ENCODE data around the gene C9orf152. TPM values are rescaled to one million over a fixed set of nuclear protein-coding genes. Genes with fewer than 3 reads are reported as not detected.
"Not testable (repeated sequence)": the region's sequence is repeated elsewhere in the genome, so short reads cannot be mapped to it uniquely, and the experiment has no call there.

C9orf152 gene
- total and polyA plus RNA-seq, 2 donors from 2014 or later, result 1.8 TPM; not detected in 1

DNA sequence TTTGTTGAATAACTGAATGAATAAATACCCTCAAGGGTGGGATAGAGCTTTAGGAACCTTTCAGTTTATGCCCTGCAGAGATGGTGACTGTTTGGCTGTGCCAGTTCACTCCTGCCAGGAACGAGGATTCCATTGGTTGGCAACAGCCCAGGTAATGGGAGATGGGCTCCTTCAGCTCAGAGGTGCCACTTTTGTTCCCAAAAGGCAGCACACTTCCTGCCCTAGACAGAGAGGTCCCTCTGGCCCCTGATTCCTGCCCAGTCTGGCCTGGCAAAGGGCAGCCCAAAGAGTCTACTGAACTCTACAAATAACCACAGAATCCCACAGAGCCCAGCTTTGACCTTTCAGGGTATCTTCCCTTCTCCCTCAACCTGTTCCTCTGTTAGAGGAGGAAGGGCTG is 1.6 kb downstream of the C9orf152 start:
- H3K4me1 ChIP-seq (ENCODE audit: control insufficient read depth in 2 of 3, insufficient read depth in 2 of 3, low read depth in 1 of 3, low read length in 3 of 3), result no peaks in the 10 kb centered on the region

GRCh38 chr9:110205612-110206011 is 2.3 kb downstream of the C9orf152 start:
- H3K27me3 ChIP-seq (ENCODE audit: control insufficient read depth, insufficient read depth, low read length); intact Hi-C loops (cut with DNase I); H3K27ac ChIP-seq (ENCODE audit: low read depth in 2 of 2, low read length in 2 of 2); H3K9ac ChIP-seq (ENCODE audit: low read length in 3 of 3); H3K4me1 ChIP-seq (ENCODE audit: control insufficient read depth in 2 of 3, insufficient read depth in 2 of 3, low read depth in 1 of 3, low read length in 3 of 3); H3K36me3 ChIP-seq (ENCODE audit: control insufficient read depth in 2 of 3, insufficient read depth in 3 of 3, low read length in 3 of 3); H3K4me3 ChIP-seq (ENCODE audit: low read length in 3 of 3); H3K9me3 ChIP-seq (ENCODE audit: control insufficient read depth in 2 of 3, insufficient read depth in 1 of 3, low read length in 3 of 3); FAIRE-seq; DNase-seq: not testable (repeated sequence)

More for the DNA sequence above, 1.6 kb downstream of the C9orf152 start:
- intact Hi-C loops (cut with DNase I), result no loop called here
- Histone ChIP-seq H3K27me3 (ENCODE audit: control insufficient read depth, insufficient read depth, low read length) (no peaks in the 10 kb centered on the region), H3K9ac (ENCODE audit: low read length in 3 of 3) (no peak overlapping the region), H3K36me3 (ENCODE audit: control insufficient read depth in 2 of 3, insufficient read depth in 3 of 3, low read length in 3 of 3) (no peaks in the 10 kb centered on the region), H3K4me3 (ENCODE audit: low read length in 3 of 3) (no peak overlapping the region), H3K9me3 (ENCODE audit: control insufficient read depth in 2 of 3, insufficient read depth in 1 of 3, low read length in 3 of 3) (no peaks in the 10 kb centered on the region), H3K27ac (ENCODE audit: low read depth in 2 of 2, low read length in 2 of 2) (no peak overlapping the region)
- no peak for TF ChIP-seq CTCF (IDR thresholded peaks at IDR 0.05; ENCODE audit: borderline replicate concordance, extremely low read depth, insufficient read depth)
- DNase-seq (no peak), FAIRE-seq (no peak)

DNA sequence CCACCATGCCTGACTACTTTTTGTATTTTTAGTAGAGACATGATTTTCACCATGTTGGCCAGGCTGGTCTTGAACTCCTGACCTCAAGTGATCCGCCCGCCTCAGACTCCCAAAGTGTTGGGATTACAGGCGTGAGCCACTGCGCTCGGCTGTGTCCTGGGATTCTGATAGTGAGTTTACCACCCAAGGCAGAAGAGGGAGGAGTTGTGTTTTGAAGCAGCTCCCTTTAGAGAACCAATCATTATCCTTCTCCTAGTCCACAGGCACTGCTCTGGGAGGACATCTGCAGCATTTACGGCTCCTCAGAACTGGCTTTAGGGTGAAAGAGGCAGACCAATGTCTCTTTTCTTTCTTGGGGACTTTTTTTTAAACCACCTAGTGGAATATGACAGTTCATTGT is 5.7 kb downstream of the C9orf152 start:
- no peak for TF ChIP-seq CTCF (IDR thresholded peaks at IDR 0.05; ENCODE audit: borderline replicate concordance, extremely low read depth, insufficient read depth)
- Histone ChIP-seq H3K4me1 (ENCODE audit: control insufficient read depth in 2 of 3, insufficient read depth in 2 of 3, low read depth in 1 of 3, low read length in 3 of 3) (peaks cover 0 to 4% (median 0%) of the 10 kb centered on the region in 3 donors), H3K27me3 (ENCODE audit: control insufficient read depth, insufficient read depth, low read length) (no peaks in the 10 kb centered on the region), H3K36me3 (ENCODE audit: control insufficient read depth in 2 of 3, insufficient read depth in 3 of 3, low read length in 3 of 3) (no peaks in the 10 kb centered on the region), H3K9me3 (ENCODE audit: control insufficient read depth in 2 of 3, insufficient read depth in 1 of 3, low read length in 3 of 3) (no peaks in the 10 kb centered on the region), H3K27ac (ENCODE audit: low read depth in 2 of 2, low read length in 2 of 2) (no peak overlapping the region), H3K9ac (ENCODE audit: low read length in 3 of 3) (no peak overlapping the region), H3K4me3 (ENCODE audit: low read length in 3 of 3) (no peak overlapping the region)
- FAIRE-seq, result no peak
- intact Hi-C loops (cut with DNase I), result no loop called here
- DNase-seq, result no peak

DNA sequence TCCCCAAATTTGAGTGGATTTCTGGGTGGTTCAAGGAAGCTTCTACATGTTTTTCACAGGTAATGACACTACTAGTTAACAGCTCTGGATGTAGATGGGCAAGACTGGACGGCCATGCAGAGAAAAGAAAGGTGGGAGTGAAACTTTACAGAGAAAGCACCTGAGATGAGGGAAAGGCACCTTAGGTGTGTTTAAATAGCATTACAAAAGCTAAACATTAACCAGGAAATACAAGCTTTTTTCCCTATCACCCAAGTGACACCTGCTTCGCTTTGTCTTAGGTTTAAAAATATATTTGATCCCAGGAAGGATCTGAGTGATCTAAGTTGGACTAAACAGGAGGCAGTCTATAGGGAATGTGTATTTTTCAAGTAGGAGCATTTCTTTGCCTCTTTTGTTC is 8.3 kb downstream of the C9orf152 start:
- Histone ChIP-seq H3K4me3 (ENCODE audit: low read length in 3 of 3) (no peak overlapping the region), H3K9me3 (ENCODE audit: control insufficient read depth in 2 of 3, insufficient read depth in 1 of 3, low read length in 3 of 3) (no peaks in the 10 kb centered on the region), H3K27ac (ENCODE audit: low read depth in 2 of 2, low read length in 2 of 2) (no peak overlapping the region), H3K36me3 (ENCODE audit: control insufficient read depth in 2 of 3, insufficient read depth in 3 of 3, low read length in 3 of 3) (no peaks in the 10 kb centered on the region), H3K9ac (ENCODE audit: low read length in 3 of 3) (no peak overlapping the region), H3K27me3 (ENCODE audit: control insufficient read depth, insufficient read depth, low read length) (no peaks in the 10 kb centered on the region), H3K4me1 (ENCODE audit: control insufficient read depth in 2 of 3, insufficient read depth in 2 of 3, low read depth in 1 of 3, low read length in 3 of 3) (peaks cover 0 to 4% (median 0%) of the 10 kb centered on the region in 3 donors)
- intact Hi-C loops (cut with DNase I), result no loop called here
- TF ChIP-seq CTCF (IDR thresholded peaks at IDR 0.05; ENCODE audit: borderline replicate concordance, extremely low read depth, insufficient read depth), result no peak
- DNase-seq (no peak), FAIRE-seq (no peak)
